ENCODE results near the gene IMPA2.

IMPA2 gene

DNA sequence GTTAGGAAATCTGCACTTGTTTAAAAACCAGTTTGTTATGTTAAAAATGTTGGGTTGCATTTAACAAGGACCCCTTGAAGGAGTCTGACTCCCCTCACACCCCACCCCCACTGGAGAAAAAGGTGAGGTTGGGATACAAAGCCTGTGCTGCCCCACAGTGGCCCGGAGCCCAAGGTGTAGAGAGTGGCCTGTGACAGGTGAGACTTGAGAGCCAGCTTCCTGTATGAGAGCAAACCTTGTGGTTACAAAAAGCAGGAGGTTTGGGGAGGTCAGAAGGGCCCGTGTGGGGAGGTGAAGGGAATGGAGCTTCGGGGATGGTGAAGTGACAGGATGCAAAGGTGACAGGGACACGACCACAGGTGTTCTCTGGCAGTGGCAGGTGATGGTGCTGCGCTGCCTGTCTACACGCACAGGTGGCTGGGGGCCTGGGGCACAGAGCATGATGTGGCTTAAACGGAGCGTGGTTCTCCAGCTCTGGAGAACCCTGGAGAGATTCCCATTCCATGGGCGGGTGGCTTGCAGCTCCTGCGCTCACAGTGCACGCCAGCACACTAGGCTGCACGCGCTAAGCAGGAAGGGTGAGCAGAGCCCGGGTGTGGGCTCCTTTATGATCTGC lies 29.0 kb downstream of the IMPA2 start:
- POLR2A ChIA-PET = interaction anchor here (1.6 kb wide), 1 partner anchor 63 kb away, joined by 4 read pairs; no protein-coding TSS in a partner anchor

GRCh38 chr18:12011199-12011956 lies 30.1 kb downstream of the IMPA2 start:
- ChIA-PET CTCF (interaction anchor here (0.6 to 2.8 kb wide), 2 partner anchors 16 to 82 kb away, joined by 3 to 10 read pairs; no protein-coding TSS in a partner anchor), POLR2A (no interaction called here)
- Histone ChIP-seq H3K4me3 (ENCODE audit: control insufficient read depth in 1 of 7, extremely low read depth in 1 of 7, insufficient read depth in 4 of 7, low read depth in 2 of 7, low read length in 6 of 7) (no peak overlapping the region), H3K27me3 (replicated peaks in 2 of 5; ENCODE audit: control insufficient read depth in 4 of 5, insufficient read depth in 5 of 5, low read length in 4 of 5) (no peaks in the 10 kb centered on the region), H3K4me1 (ENCODE audit: control extremely low read depth in 1 of 4, control insufficient read depth in 4 of 4, insufficient read depth in 4 of 4, low read length in 3 of 4) (no peaks in the 10 kb centered on the region), H3K9me3 (ENCODE audit: control extremely low read depth in 1 of 5, control insufficient read depth in 4 of 5, insufficient read depth in 2 of 5, low read depth in 1 of 5, low read length in 4 of 5) (no peaks in the 10 kb centered on the region), H3K27ac (ENCODE audit: insufficient read depth in 1 of 2, low read depth in 1 of 2, low read length in 2 of 2, poor library complexity in 1 of 2, severe bottlenecking in 2 of 2) (no peak overlapping the region), H3K36me3 (ENCODE audit: control insufficient read depth in 4 of 4, insufficient read depth in 4 of 4, low read length in 3 of 4) (peaks cover 7 to 84% (median 61%) of the 10 kb centered on the region in 4 experiments)
- 100% methylated on average over 7 of the region's 8 CpGs for WGBS (ENCODE audit: insufficient coverage)
- DNase-seq = no peak

More for the DNA sequence above, 29.0 kb downstream of the IMPA2 start:
- peaks cover 8 to 84% (median 67%) of the 10 kb centered on the region in 4 experiments for H3K36me3 ChIP-seq (ENCODE audit: control insufficient read depth in 4 of 4, insufficient read depth in 4 of 4, low read length in 3 of 4)
- no peaks in the 10 kb centered on the region for H3K27me3 ChIP-seq (replicated peaks in 2 of 5; ENCODE audit: control insufficient read depth in 4 of 5, insufficient read depth in 5 of 5, low read length in 4 of 5)
- CTCF ChIA-PET = interaction anchor here (1.8 to 2.8 kb wide), 2 partner anchors 15 kb away, joined by 6 to 10 read pairs; no protein-coding TSS in a partner anchor
- no peak overlapping the region for H3K4me3 ChIP-seq (ENCODE audit: control insufficient read depth in 1 of 7, extremely low read depth in 1 of 7, insufficient read depth in 4 of 7, low read depth in 2 of 7, low read length in 6 of 7)
- 96% methylated on average over 13 of the region's 14 CpGs for WGBS (ENCODE audit: insufficient coverage)
- no peak for DNase-seq
- no peak overlapping the region for H3K27ac ChIP-seq (ENCODE audit: insufficient read depth in 1 of 2, low read depth in 1 of 2, low read length in 2 of 2, poor library complexity in 1 of 2, severe bottlenecking in 2 of 2)
- no peaks in the 10 kb centered on the region for H3K9me3 ChIP-seq (ENCODE audit: control extremely low read depth in 1 of 5, control insufficient read depth in 4 of 5, insufficient read depth in 2 of 5, low read depth in 1 of 5, low read length in 4 of 5)
- no peaks in the 10 kb centered on the region for H3K4me1 ChIP-seq (ENCODE audit: control extremely low read depth in 1 of 4, control insufficient read depth in 4 of 4, insufficient read depth in 4 of 4, low read length in 3 of 4)

- Histone ChIP-seq H3K27me3 (replicated peaks in 2 of 5; ENCODE audit: control insufficient read depth in 4 of 5, insufficient read depth in 5 of 5, low read length in 4 of 5) (no peaks in the 10 kb centered on the region), H3K4me3 (ENCODE audit: control insufficient read depth in 1 of 7, extremely low read depth in 1 of 7, insufficient read depth in 4 of 7, low read depth in 2 of 7, low read length in 6 of 7) (no peak overlapping the region), H3K4me1 (ENCODE audit: control extremely low read depth in 1 of 4, control insufficient read depth in 4 of 4, insufficient read depth in 4 of 4, low read length in 3 of 4) (no peaks in the 10 kb centered on the region), H3K9me3 (ENCODE audit: control extremely low read depth in 1 of 5, control insufficient read depth in 4 of 5, insufficient read depth in 2 of 5, low read depth in 1 of 5, low read length in 4 of 5) (no peaks in the 10 kb centered on the region), H3K27ac (ENCODE audit: insufficient read depth in 1 of 2, low read depth in 1 of 2, low read length in 2 of 2, poor library complexity in 1 of 2, severe bottlenecking in 2 of 2) (no peak overlapping the region), H3K36me3 (ENCODE audit: control insufficient read depth in 4 of 4, insufficient read depth in 4 of 4, low read length in 3 of 4) (peaks cover 7 to 86% (median 63%) of the 10 kb centered on the region in 4 experiments)
- ChIA-PET CTCF (interaction anchor here (0.6 to 2.8 kb wide), 2 partner anchors 17 to 83 kb away, joined by 3 to 10 read pairs; no protein-coding TSS in a partner anchor), POLR2A (interaction anchor here (0.9 kb wide), 1 partner anchor 16 kb away, joined by 3 read pairs; no protein-coding TSS in a partner anchor)
- DNase-seq = no peak
- 93% methylated on average over 15 of the region's 19 CpGs for WGBS (ENCODE audit: insufficient coverage)
Measured at GRCh38 chr18:12011957-12012549, 30.7 kb downstream of the IMPA2 start.

- Histone ChIP-seq H3K36me3 (ENCODE audit: control insufficient read depth in 4 of 4, insufficient read depth in 4 of 4, low read length in 3 of 4) (peaks cover 8 to 87% (median 66%) of the 10 kb centered on the region in 4 experiments), H3K4me1 (ENCODE audit: control extremely low read depth in 1 of 4, control insufficient read depth in 4 of 4, insufficient read depth in 4 of 4, low read length in 3 of 4) (no peaks in the 10 kb centered on the region), H3K4me3 (ENCODE audit: control insufficient read depth in 1 of 7, extremely low read depth in 1 of 7, insufficient read depth in 4 of 7, low read depth in 2 of 7, low read length in 6 of 7) (no peak overlapping the region), H3K9me3 (ENCODE audit: control extremely low read depth in 1 of 5, control insufficient read depth in 4 of 5, insufficient read depth in 2 of 5, low read depth in 1 of 5, low read length in 4 of 5) (no peaks in the 10 kb centered on the region), H3K27ac (ENCODE audit: insufficient read depth in 1 of 2, low read depth in 1 of 2, low read length in 2 of 2, poor library complexity in 1 of 2, severe bottlenecking in 2 of 2) (no peak overlapping the region), H3K27me3 (replicated peaks in 2 of 5; ENCODE audit: control insufficient read depth in 4 of 5, insufficient read depth in 5 of 5, low read length in 4 of 5) (no peaks in the 10 kb centered on the region)
- ChIA-PET CTCF (interaction anchor here (1.2 to 2.8 kb wide), 2 partner anchors 17 to 75 kb away, joined by 3 to 10 read pairs; no protein-coding TSS in a partner anchor), POLR2A (interaction anchor here (0.9 kb wide), 1 partner anchor 17 kb away, joined by 3 read pairs; no protein-coding TSS in a partner anchor)
- WGBS (ENCODE audit: insufficient coverage) = 67% methylated on average over 3 of the region's 3 CpGs
- no peak for DNase-seq
Measured at GRCh38 chr18:12012697-12013096, 31.4 kb downstream of the IMPA2 start.

GRCh38 chr18:12013186-12013916 lies 32.0 kb downstream of the IMPA2 start:
- Histone ChIP-seq H3K36me3 (ENCODE audit: control insufficient read depth in 4 of 4, insufficient read depth in 4 of 4, low read length in 3 of 4) (peaks cover 10 to 88% (median 63%) of the 10 kb centered on the region in 4 experiments), H3K27me3 (replicated peaks in 2 of 5; ENCODE audit: control insufficient read depth in 4 of 5, insufficient read depth in 5 of 5, low read length in 4 of 5) (no peaks in the 10 kb centered on the region), H3K4me3 (ENCODE audit: control insufficient read depth in 1 of 7, extremely low read depth in 1 of 7, insufficient read depth in 4 of 7, low read depth in 2 of 7, low read length in 6 of 7) (no peak overlapping the region), H3K4me1 (ENCODE audit: control extremely low read depth in 1 of 4, control insufficient read depth in 4 of 4, insufficient read depth in 4 of 4, low read length in 3 of 4) (no peaks in the 10 kb centered on the region), H3K27ac (ENCODE audit: insufficient read depth in 1 of 2, low read depth in 1 of 2, low read length in 2 of 2, poor library complexity in 1 of 2, severe bottlenecking in 2 of 2) (no peak overlapping the region), H3K9me3 (ENCODE audit: control extremely low read depth in 1 of 5, control insufficient read depth in 4 of 5, insufficient read depth in 2 of 5, low read depth in 1 of 5, low read length in 4 of 5) (no peaks in the 10 kb centered on the region)
- ChIA-PET POLR2A (no interaction called here), CTCF (interaction anchor here (1.2 to 2.8 kb wide), 3 partner anchors 17 to 76 kb away, joined by 3 to 10 read pairs (median 9); no protein-coding TSS in a partner anchor)
- no peak for DNase-seq
- WGBS (ENCODE audit: insufficient coverage) = 98% methylated on average over 18 of the region's 20 CpGs

DNA sequence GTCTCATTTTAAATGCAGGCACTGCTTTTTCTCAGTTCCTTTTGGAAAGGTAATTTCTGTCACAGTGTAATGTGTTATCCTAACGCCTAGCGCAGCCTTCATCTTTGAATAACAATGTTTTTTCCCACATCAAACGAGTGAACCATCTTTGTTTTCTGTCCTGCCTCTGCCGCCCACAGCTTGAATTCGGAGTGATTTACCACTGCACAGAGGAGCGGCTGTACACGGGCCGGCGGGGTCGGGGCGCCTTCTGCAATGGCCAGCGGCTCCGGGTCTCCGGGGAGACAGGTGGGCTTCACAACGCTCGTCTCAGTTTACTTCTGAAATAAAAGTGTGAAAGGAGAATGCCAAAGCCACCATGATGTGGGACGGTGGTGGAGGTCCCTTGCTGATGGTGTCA lies 32.8 kb downstream of the IMPA2 start:
- no peak overlapping the region for H3K4me3 ChIP-seq (ENCODE audit: control insufficient read depth in 1 of 7, extremely low read depth in 1 of 7, insufficient read depth in 4 of 7, low read depth in 2 of 7, low read length in 6 of 7)
- DNase-seq = no peak
- H3K27me3 ChIP-seq (replicated peaks in 2 of 5; ENCODE audit: control insufficient read depth in 4 of 5, insufficient read depth in 5 of 5, low read length in 4 of 5) = no peaks in the 10 kb centered on the region
- POLR2A ChIA-PET = no interaction called here
- H3K27ac ChIP-seq (ENCODE audit: insufficient read depth in 1 of 2, low read depth in 1 of 2, low read length in 2 of 2, poor library complexity in 1 of 2, severe bottlenecking in 2 of 2) = no peak overlapping the region
- H3K9me3 ChIP-seq (ENCODE audit: control extremely low read depth in 1 of 5, control insufficient read depth in 4 of 5, insufficient read depth in 2 of 5, low read depth in 1 of 5, low read length in 4 of 5) = no peaks in the 10 kb centered on the region
- WGBS (ENCODE audit: insufficient coverage) = 97% methylated on average over 15 of the region's 17 CpGs
- peaks cover 10 to 86% (median 60%) of the 10 kb centered on the region in 4 experiments for H3K36me3 ChIP-seq (ENCODE audit: control insufficient read depth in 4 of 4, insufficient read depth in 4 of 4, low read length in 3 of 4)
- H3K4me1 ChIP-seq (ENCODE audit: control extremely low read depth in 1 of 4, control insufficient read depth in 4 of 4, insufficient read depth in 4 of 4, low read length in 3 of 4) = no peaks in the 10 kb centered on the region
- CTCF ChIA-PET = interaction anchor here (0.8 to 2.6 kb wide), 3 partner anchors 18 to 77 kb away, joined by 3 to 9 read pairs (median 4); no protein-coding TSS in a partner anchor

Data from common myeloid progenitor, CD34-positive (primary cell).